ENCODE measurements around the gene DTX1.
"Not testable (repeated sequence)": the region's sequence is repeated elsewhere in the genome, so short reads cannot be mapped to it uniquely, and the experiment has no call there.

DTX1 gene

DNA sequence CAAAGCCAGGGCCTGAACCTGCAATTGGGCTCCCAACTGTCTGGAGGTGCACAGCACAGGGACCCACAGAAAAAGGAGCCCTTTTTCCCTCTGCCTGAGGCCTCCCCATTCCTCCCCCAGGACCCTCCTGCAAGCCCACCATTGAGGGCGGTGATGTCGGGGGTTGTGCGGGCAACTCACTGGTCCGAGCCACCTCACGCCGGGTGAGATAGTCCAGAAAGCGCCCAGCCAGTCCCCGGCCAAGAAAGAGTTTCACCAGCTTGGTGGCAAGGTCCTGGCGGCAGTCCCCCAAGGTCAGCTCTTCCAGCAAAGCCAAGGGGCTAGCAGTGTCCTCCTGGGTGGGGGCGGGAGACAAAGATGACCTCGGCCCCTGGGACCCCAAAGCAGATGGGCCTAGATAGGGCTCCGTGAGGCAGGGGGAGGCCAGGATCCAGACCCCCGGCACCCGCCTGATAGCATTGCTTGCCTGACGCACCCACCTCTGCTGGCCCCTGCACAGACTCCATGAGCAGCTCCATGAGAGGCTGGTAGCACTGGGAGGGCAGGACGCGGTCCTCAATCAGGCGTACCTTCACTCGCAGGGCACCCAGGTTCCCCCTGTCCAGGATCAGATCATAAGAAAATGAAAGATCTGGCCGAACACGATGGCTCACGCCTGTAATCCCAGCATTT, 59.1 kb downstream of the DTX1 start:
- DNase-seq, result no peak

- DNase-seq, result no peak
These were observed 60.3 kb downstream of the DTX1 start for GRCh38 chr12:113116875-113117274.

DNA sequence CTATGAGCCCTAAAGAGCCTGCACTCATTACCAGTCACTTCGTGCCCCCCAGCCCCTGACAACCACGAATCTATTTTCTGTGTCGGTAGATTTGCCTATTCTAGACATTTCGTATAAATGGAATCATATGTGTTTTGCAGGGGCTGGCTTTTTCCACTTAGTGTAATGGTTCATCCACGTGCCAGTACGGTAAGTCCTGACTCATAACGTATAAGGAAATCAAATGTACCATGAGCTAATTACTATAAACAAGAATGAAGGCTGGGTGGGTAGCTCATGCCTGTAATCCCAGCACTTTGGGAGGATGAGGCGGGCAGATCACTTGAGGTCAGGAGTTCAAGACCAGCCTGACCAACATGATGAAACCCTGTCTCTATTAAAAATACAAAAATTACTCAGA, 61.2 kb downstream of the DTX1 start:
- DNase-seq, result not testable (repeated sequence)

DNA sequence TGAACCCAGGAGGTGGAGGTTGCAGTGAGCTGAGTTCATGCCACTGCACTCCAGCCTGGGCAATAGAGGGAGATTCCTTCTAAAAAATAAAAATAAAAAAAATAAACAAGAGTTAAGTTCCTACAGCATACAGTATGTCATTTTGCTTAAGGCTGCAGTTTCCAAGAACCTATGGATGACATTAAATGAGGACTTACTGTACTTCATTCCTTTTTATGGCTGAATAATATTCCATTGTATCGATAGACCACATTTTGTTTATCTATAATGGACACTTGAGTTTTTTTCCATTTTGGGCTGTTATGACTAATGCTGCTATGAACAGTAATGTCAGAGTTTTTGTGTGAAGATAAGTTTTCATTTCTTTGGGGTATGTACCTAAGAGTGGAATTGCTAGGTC, 61.6 kb downstream of the DTX1 start:
- no peak for DNase-seq

GRCh38 chr12:113119980-113120669, 63.6 kb downstream of the DTX1 start:
- no peak for DNase-seq

DNA sequence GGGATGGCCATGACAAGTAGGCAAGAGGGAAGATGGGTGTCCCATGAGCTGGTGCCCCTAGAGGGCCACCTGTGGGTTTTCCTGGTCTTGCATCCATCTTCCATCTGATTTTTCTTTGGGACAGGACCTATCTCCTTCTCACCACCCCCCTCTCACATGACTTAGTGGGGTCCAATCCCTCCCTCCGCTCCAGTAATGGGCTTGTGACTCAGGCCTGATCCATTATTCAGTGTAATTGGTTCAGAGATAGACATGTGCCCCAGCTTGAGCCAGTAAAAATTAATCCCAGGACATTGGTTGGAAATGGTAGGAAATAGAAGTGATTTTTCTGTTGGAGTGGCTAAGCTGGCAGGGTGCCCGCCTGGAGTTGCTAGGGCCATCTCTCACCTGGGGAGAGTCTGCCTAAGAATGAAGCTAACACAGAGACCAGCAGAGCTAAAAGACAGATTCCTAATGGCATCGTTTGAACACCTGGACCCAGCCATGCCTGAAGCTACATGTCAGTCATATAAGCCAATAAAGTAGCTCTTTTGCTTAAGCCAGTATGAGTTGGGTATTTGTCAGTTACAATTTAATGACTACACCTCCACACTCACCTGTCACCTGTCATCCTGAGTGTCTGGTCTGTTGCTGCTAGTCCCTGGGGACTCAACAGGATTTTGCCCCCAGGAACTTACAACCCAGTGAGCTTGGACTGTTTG, 64.3 kb downstream of the DTX1 start:
- no peak for DNase-seq

DNA sequence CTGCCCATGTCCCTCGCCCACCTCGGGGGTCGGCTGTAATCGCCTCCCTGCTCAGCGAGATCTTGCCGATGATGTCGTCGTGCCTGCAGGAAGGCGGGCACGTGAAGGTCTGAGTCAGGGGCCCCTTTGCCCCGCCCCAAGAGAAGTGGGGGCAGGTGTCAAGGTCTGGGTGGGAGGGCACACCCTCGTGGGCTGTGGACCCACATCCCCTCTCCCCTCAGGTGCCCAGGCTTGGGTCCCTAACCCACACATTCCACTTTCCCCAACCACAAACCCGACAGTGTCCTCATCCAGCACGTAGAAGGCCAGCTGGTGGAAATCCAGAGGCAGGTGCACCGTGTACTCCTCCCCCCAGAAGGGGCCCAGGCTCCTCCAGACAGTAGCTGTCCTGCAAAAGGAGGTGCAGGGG, 71.3 kb downstream of the DTX1 start:
- DNase-seq, result peak; percentile 55

DNA sequence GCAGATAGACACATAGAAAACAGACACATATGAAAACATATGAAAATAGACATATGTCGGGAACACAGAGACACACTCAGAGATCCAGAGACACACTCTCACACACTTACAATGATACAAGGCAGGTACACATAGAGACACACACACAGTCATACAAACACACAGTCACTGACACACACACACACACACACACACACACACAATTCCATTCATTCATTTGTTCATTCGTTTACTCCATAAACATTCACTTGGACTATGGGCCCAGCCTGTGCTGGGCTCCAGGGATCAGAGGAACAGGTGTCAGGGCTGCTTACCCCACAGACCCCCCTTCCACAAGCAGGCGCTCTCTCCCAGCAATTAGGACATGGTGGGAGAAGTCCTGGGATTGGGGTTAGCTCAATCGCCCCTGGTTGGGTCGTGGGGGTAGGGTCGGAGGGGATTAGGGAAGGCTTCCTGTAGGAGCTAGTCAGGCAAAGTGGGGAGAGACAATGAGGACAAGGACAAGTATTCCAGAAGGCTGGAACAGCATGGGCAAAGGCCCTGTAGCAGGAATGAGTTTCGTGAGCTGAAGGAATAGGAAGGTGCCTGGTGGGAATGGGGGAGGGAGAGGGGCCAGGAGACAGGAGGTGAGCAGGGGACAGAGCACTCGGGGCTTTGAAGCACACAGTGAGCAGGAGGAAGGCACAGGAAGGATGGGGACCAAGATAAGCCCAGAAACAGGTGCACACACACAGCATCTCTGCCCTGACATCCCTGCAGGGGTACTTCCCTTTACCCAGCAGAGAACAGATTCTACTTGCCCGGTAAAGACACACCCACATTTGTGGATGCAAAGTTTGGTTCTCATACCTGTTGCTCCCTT, 72.5 kb downstream of the DTX1 start:
- DNase-seq, result no peak

DNA sequence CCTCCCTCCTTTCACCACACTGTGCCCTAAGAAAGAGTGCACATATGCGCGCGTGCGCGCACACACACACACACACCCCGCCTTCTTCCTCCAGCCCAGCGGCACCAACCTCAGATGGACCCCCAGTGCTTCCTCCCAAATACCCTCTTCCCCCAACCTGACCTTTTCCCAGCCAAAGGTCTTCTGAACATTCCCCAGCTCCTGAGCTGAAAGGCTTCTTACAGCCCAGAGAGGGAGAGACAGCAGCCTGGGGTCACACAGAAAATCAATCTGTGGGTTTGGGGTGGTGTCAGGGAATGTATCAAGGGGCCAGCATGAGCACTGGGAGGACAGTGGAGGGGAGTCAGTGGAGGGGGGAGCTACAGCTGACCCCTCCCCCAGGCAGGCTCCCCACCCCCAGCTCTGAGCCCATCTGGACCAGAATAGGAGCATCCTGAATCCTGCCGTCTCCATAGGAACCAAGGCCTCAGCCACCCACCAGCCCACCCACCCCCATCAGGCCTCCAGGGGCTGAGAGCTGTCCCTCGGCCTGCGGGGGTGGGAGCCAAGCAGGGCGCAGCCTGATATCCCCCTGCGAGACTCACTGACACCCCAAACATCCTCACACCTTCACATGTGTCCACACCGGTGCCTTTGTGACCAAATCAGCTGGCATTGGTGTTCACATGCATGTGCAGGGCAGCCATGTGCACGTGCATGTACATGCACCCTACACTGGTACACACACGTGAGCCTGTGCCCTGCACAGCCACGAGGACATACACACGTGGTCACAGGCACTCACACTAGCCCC, 73.3 kb downstream of the DTX1 start:
- DNase-seq, result no peak

- peak; percentile 81 for DNase-seq
These were observed 74.1 kb downstream of the DTX1 start for GRCh38 chr12:113130457-113131135.

DNA sequence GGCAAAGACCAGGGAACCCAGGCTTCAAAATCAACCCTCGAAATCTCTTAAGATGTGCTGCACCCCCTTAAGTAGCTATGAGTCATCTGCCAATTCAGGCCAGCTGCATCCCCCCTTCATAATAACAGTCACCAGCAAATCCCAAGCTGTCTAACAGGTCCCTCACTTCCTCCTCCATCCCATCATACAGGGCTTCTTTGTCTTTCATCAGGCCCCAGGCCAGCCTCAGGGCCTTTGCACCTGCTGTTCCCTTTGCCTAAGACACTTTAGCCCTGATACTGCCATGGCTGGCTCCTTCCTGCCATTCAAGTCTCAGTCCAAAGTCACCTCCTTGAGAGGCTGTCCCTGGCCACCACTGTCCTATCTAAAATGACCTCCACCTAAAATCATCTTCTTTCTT, 75.0 kb downstream of the DTX1 start:
- DNase-seq, result no peak

GRCh38 chr12:113133036-113133435, 76.5 kb downstream of the DTX1 start:
- peak; percentile 79 for DNase-seq

GRCh38 chr12:113133666-113134065, 77.1 kb downstream of the DTX1 start:
- no peak for DNase-seq

DNA sequence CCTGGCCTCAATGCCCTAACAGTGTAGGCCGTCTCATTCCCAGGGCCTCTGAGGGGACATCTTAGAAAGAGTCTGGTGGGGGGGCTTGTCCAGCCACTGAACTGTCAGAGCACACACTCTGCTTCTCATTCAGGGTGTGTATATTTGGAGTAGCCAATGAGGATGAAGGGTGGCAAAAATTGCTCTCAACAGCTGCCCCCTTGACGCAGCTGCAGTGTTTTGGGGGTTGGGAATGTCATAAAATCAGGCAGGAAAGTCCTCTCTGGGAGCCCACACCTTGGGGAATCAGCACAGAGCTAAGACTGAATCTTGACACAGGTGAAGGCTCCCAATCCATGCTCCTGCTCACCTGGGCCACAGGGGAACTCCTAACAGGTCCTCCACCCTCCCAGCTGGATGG, 77.5 kb downstream of the DTX1 start:
- no peak for DNase-seq

DNA sequence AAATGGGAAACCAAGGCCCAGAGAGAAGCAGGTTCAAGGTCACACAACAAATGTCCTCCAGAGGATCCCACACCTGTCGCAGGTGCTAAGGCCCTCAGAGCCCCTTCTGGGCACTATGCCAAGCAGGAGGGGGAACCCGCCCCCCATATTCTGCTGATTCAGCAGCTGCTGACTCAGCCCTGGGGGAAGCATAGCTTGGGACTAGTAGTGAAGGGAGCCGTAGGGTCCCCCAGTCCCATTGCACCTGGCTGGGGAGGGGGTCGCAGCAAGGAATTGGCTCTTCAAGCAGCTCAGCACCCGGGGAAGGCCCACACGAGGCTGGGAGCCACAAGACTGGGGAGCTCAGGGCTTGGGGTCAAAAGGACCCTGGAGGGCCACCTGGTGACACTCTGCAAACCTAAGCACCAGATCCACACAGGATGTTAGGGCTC, 78.0 kb downstream of the DTX1 start:
- DNase-seq, result no peak

DNA sequence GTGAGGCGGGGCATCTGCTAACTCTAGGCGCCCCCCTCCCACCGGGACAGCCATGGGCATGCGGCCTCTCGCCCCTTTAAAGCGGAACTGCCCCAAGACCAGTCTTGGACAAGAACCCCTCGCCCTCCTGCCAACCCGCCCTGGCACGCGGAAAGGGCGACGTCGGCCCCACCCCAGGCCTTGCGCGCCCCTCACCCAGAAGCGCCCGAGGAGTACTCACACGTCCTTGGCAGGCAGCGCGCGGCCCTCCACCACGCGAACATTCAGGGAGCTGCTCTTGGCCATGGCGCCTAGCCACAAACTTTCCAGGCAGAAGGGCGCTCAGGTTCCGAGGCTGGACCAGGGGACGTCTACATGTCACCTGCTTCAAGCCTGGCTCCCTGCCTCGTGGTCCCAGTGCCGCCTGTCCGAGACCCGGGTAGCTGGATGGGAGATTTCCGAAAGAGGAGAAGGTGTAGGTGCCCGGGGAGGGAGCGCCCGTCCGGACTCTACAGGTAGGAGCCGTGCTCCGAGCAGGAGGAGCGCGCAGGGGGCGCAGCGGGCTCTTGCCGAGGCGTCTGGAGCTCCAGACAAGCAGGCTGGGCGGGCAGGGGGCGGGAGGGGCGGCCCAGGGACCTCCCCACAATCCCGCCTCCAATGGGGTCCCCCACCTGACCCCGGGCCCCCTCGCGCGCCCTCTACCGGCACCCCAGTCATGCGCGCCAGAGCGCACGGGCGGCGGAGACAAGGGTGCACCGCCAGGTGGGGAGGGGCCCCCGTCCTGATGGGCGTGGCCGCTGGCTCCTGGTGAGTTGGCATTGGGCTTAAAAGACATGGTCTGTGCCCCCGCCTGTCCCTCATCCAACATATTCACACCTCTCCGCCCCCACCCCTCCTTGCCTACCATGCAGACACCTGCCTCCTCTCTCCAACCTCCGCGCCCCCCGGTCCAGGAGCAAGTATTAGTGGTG, 78.9 kb downstream of the DTX1 start, which contains the start of gene RASAL1:
Gene RASAL1, minus strand, starts transcription at position 584 of the 950 bp plus-strand sequence. Its CDS starts 299 bp downstream, at position 285.
- DNase-seq, result peak; percentile 90

- no peak for DNase-seq
These were observed 79.8 kb downstream of the DTX1 start for GRCh38 chr12:113136128-113136989.

- DNase-seq, result no peak
These were observed 80.5 kb downstream of the DTX1 start for GRCh38 chr12:113136990-113137511.

Measured in islet precursor cell (in vitro differentiated cells).